GM23338 (cell line): ENCODE data around the gene SFSWAP.
A peak's percentile ranks its signal among the peaks of the same experiment; 100 is the strongest.

Source experiments
- CREB1 ChIP-seq: fragments of 250-450 bp; sonication (Bioruptor Pico); IDR thresholded peaks from 2 replicates; pipeline ENCODE4 v1.5.0; 2020; ENCODE audit warnings: low read depth, mild to moderate bottlenecking, moderate library complexity
- CTCF ChIP-seq, 2 experiments: fragments of 200-600 bp in 1 of 2; sonication (generic) in 1 of 2; conservative IDR thresholded peaks; 2 replicates each; pipeline versions ENCODE4 v1.5.1 to v1.6.1; 2016 to 2017; ENCODE audit warnings: antibody characterized with exemption in 2 of 2, low read depth in 2 of 2, mild to moderate bottlenecking in 2 of 2, moderate library complexity in 1 of 2
- ETS1 ChIP-seq: IDR thresholded peaks from 2 replicates; pipeline ENCODE4 v1.6.1; 2016; ENCODE audit warnings: antibody characterized with exemption
- EZH2 ChIP-seq: fragments of 200-600 bp; sonication (generic); IDR thresholded peaks from one replicate; pipeline ENCODE4 v1.8.0; 2017; ENCODE audit warnings: antibody characterized with exemption, mild to moderate bottlenecking, low read depth; ENCODE audit not compliant: unreplicated experiment
- EZH2phosphoT487 ChIP-seq: fragments of 200-600 bp; sonication (generic); IDR thresholded peaks from one replicate; pipeline ENCODE4 v1.8.1; 2018; ENCODE audit warnings: antibody characterized with exemption; ENCODE audit not compliant: unreplicated experiment
- JUNB ChIP-seq: IDR thresholded peaks from one replicate; pipeline ENCODE4 v1.6.1; 2016; ENCODE audit warnings: antibody characterized with exemption; ENCODE audit not compliant: unreplicated experiment
- NANOG ChIP-seq: IDR thresholded peaks from 2 replicates; pipeline ENCODE4 v1.6.1; 2016; ENCODE audit warnings: antibody characterized with exemption, borderline replicate concordance
- POLR2AphosphoS5 ChIP-seq: IDR thresholded peaks from 2 replicates; pipeline ENCODE4 v1.6.1; 2016; ENCODE audit warnings: antibody characterized with exemption, low read depth
- REST ChIP-seq: IDR thresholded peaks from one replicate; pipeline ENCODE4 v1.6.1; 2018; ENCODE audit warnings: antibody characterized with exemption; ENCODE audit not compliant: unreplicated experiment
- STAT1 ChIP-seq: IDR thresholded peaks from one replicate; pipeline ENCODE4 v1.6.1; 2016; ENCODE audit warnings: antibody characterized with exemption; ENCODE audit not compliant: unreplicated experiment
- ZNF331 ChIP-seq: fragments of 250-450 bp; sonication (Bioruptor Pico); IDR thresholded peaks from 2 replicates; pipeline ENCODE4 v1.5.0; 2020; ENCODE audit warnings: low read depth, mild to moderate bottlenecking, moderate library complexity

GRCh38 chr12:131723532-131723931 lies 12.6 kb downstream of the SFSWAP start:
- no peak for TF ChIP-seq EZH2
- no peak for TF ChIP-seq CTCF (conservative IDR thresholded peaks at IDR 0.05; ENCODE audit: low read depth in 2 of 2)
- no peak for TF ChIP-seq POLR2AphosphoS5
- TF ChIP-seq REST: no peak
- no peak for TF ChIP-seq JUNB
- no peak for TF ChIP-seq EZH2phosphoT487
- 0 out of 2 replicates have a peak, but pooled peaks have one; percentile 22 for TF ChIP-seq NANOG
- no peak for TF ChIP-seq ETS1
- no peak for TF ChIP-seq ZNF331 (CRISPR knock-in tag)
- TF ChIP-seq CREB1 (CRISPR knock-in tag): no peak
- TF ChIP-seq STAT1: no peak
